Muscle layer of duodenum (tissue), 2 donors: Measurements from ENCODE around the gene ZNF526.
A peak's percentile ranks its signal among the peaks of the same experiment; 100 is the strongest.

Experiments used
- H3K27ac ChIP-seq: one replicate; pipeline ENCODE4 v1.7.0; 2013; ENCODE audit warnings: mild to moderate bottlenecking, low read length
- H3K27me3 ChIP-seq: one replicate; pipeline ENCODE4 v1.7.0; 2013; ENCODE audit warnings: low read depth, mild to moderate bottlenecking, control low read depth, low read length
- H3K36me3 ChIP-seq, 2 donors: one replicate each; pipeline ENCODE4 v1.7.0; 2013; ENCODE audit warnings: low read length in 2 of 2, control low read depth in 1 of 2, mild to moderate bottlenecking in 1 of 2; ENCODE audit not compliant: insufficient read depth in 2 of 2, control insufficient read depth in 1 of 2
- H3K4me1 ChIP-seq, 2 donors: one replicate each; pipeline ENCODE4 v1.7.0; 2013; ENCODE audit warnings: low read length in 2 of 2, mild to moderate bottlenecking in 2 of 2, control low read depth in 1 of 2, moderate library complexity in 1 of 2; ENCODE audit not compliant: insufficient read depth in 2 of 2, control insufficient read depth in 1 of 2
- H3K4me3 ChIP-seq, 2 donors: one replicate each; pipeline ENCODE4 v1.7.0; 2013; ENCODE audit warnings: low read length in 2 of 2, low read depth in 1 of 2, mild to moderate bottlenecking in 1 of 2
- H3K9me3 ChIP-seq, 2 donors: one replicate each; pipeline ENCODE4 v1.7.0; 2013; ENCODE audit warnings: low read length in 2 of 2, control low read depth in 1 of 2, mild to moderate bottlenecking in 1 of 2; ENCODE audit not compliant: control insufficient read depth in 1 of 2
- donor health status: healthy.

The ZNF526 gene

GRCh38 chr19:42178791-42179674 lies 41.1 kb upstream of the ZNF526 start:
- H3K36me3 ChIP-seq, result no peaks in the 10 kb centered on the region
- H3K9me3 ChIP-seq, result no peaks in the 10 kb centered on the region
- no peak overlapping the region for H3K27ac ChIP-seq
- peaks cover 40% of the 10 kb centered on the region for H3K27me3 ChIP-seq
- no peak overlapping the region for H3K4me3 ChIP-seq
- peaks cover 0 to 15% of the 10 kb centered on the region in 2 donors for H3K4me1 ChIP-seq

- Histone ChIP-seq H3K36me3 (no peaks in the 10 kb centered on the region), H3K4me3 (no peak overlapping the region), H3K27ac (no peak overlapping the region), H3K9me3 (no peaks in the 10 kb centered on the region), H3K27me3 (peaks cover 11% of the 10 kb centered on the region), H3K4me1 (peaks cover 0 to 8% of the 10 kb centered on the region in 2 donors)
Observed at GRCh38 chr19:42184401-42184861, 35.7 kb upstream of the ZNF526 start.

GRCh38 chr19:42185277-42185676 lies 34.8 kb upstream of the ZNF526 start:
- H3K4me3 ChIP-seq, result no peak overlapping the region
- H3K4me1 ChIP-seq, result peaks cover 0 to 8% of the 10 kb centered on the region in 2 donors
- H3K9me3 ChIP-seq, result no peaks in the 10 kb centered on the region
- no peaks in the 10 kb centered on the region for H3K36me3 ChIP-seq
- H3K27ac ChIP-seq, result no peak overlapping the region
- H3K27me3 ChIP-seq, result peaks cover 3% of the 10 kb centered on the region

GRCh38 chr19:42188665-42189064 lies 31.4 kb upstream of the ZNF526 start:
- no peaks in the 10 kb centered on the region for H3K36me3 ChIP-seq
- H3K27me3 ChIP-seq, result no peaks in the 10 kb centered on the region
- H3K9me3 ChIP-seq, result no peaks in the 10 kb centered on the region
- peaks cover 0 to 8% of the 10 kb centered on the region in 2 donors for H3K4me1 ChIP-seq
- no peak overlapping the region for H3K27ac ChIP-seq
- no peak overlapping the region for H3K4me3 ChIP-seq

GRCh38 chr19:42189133-42189532 lies 31.0 kb upstream of the ZNF526 start:
- H3K27me3 ChIP-seq, result no peaks in the 10 kb centered on the region
- no peaks in the 10 kb centered on the region for H3K9me3 ChIP-seq
- no peak overlapping the region for H3K4me3 ChIP-seq
- H3K4me1 ChIP-seq, result peaks cover 0 to 8% of the 10 kb centered on the region in 2 donors
- H3K27ac ChIP-seq, result no peak overlapping the region
- no peaks in the 10 kb centered on the region for H3K36me3 ChIP-seq

GRCh38 chr19:42191330-42191729 lies 28.8 kb upstream of the ZNF526 start:
- no peaks in the 10 kb centered on the region for H3K4me1 ChIP-seq
- H3K27ac ChIP-seq, result peak overlapping the region; percentile 80
- no peaks in the 10 kb centered on the region for H3K27me3 ChIP-seq
- H3K9me3 ChIP-seq, result no peaks in the 10 kb centered on the region
- H3K4me3 ChIP-seq, result no peak overlapping the region
- no peaks in the 10 kb centered on the region for H3K36me3 ChIP-seq

- peak overlapping the region; percentile 80 for H3K27ac ChIP-seq
- H3K9me3 ChIP-seq, result no peaks in the 10 kb centered on the region
- H3K27me3 ChIP-seq, result no peaks in the 10 kb centered on the region
- H3K4me3 ChIP-seq, result no peak overlapping the region
- no peaks in the 10 kb centered on the region for H3K4me1 ChIP-seq
- H3K36me3 ChIP-seq, result peaks cover 0 to 2% of the 10 kb centered on the region in 2 donors
Observed at GRCh38 chr19:42191855-42192254, 28.3 kb upstream of the ZNF526 start.

- Histone ChIP-seq H3K4me3 (no peak overlapping the region), H3K36me3 (peaks cover 4 to 12% of the 10 kb centered on the region in 2 donors), H3K4me1 (peaks cover 0 to 4% of the 10 kb centered on the region in 2 donors), H3K27ac (no peak overlapping the region), H3K27me3 (no peaks in the 10 kb centered on the region), H3K9me3 (no peaks in the 10 kb centered on the region)
Observed at GRCh38 chr19:42193294-42193693, 26.8 kb upstream of the ZNF526 start.

GRCh38 chr19:42193706-42194105 lies 26.4 kb upstream of the ZNF526 start:
- no peaks in the 10 kb centered on the region for H3K27me3 ChIP-seq
- peaks cover 6 to 14% of the 10 kb centered on the region in 2 donors for H3K36me3 ChIP-seq
- H3K4me3 ChIP-seq, result no peak overlapping the region
- H3K9me3 ChIP-seq, result no peaks in the 10 kb centered on the region
- peaks cover 0 to 4% of the 10 kb centered on the region in 2 donors for H3K4me1 ChIP-seq
- no peak overlapping the region for H3K27ac ChIP-seq

- Histone ChIP-seq H3K4me1 (peaks cover 4% of the 10 kb centered on the region in 2 donors), H3K27ac (no peak overlapping the region), H3K9me3 (no peaks in the 10 kb centered on the region)
Observed at GRCh38 chr19:42196011-42197001, 23.8 kb upstream of the ZNF526 start.

GRCh38 chr19:42197375-42197817 lies 22.7 kb upstream of the ZNF526 start:
- Histone ChIP-seq H3K36me3 (peaks cover 19 to 37% of the 10 kb centered on the region in 2 donors), H3K9me3 (no peaks in the 10 kb centered on the region), H3K4me1 (peaks cover 4% of the 10 kb centered on the region in 2 donors), H3K27ac (no peak overlapping the region), H3K27me3 (no peaks in the 10 kb centered on the region), H3K4me3 (no peak overlapping the region)

More at GRCh38 chr19:42196011-42197001, 23.8 kb upstream of the ZNF526 start:
- Histone ChIP-seq H3K27me3 (no peaks in the 10 kb centered on the region), H3K4me3 (no peak overlapping the region), H3K36me3 (peaks cover 18 to 29% of the 10 kb centered on the region in 2 donors)
